Central memory CD8-positive, alpha-beta T cell (primary cell): Measurements from ENCODE around the gene RAD54L.
A peak's percentile ranks its signal among the peaks of the same experiment; 100 is the strongest.
"Not testable (repeated sequence)": the region's sequence is repeated elsewhere in the genome, so short reads cannot be mapped to it uniquely, and the experiment has no call there.

ENCODE experiments used
- ATAC-seq: fragments of 150-1000 bp; cut with Tn5 transposase; replicated peaks from 2 replicates; pipeline ENCODE4 v1.10.0; 2022; ENCODE audit warnings: mild to moderate bottlenecking, moderate FRiP score, moderate number of reproducible peaks; ENCODE audit not compliant: poor library complexity, severe bottlenecking; ENCODE audit errors: extremely low read depth
- DNase-seq, 2 donors: peaks; one replicate each; pipeline ENCODE4 v3.0.0; 2021; ENCODE audit warnings: low spot score in 2 of 2
- H3K27ac Mint-ChIP-seq: one replicate; pipeline ENCODE4 v1.8.0; 2022; ENCODE audit warnings: low read depth, mild to moderate bottlenecking, moderate library complexity, mixed read lengths
- H3K27me3 Mint-ChIP-seq: one replicate; pipeline ENCODE4 v1.8.0; 2022; ENCODE audit warnings: mixed read lengths
- H3K36me3 Mint-ChIP-seq: one replicate; pipeline ENCODE4 v1.8.0; 2022; ENCODE audit warnings: mild to moderate bottlenecking, moderate library complexity, mixed read lengths; ENCODE audit not compliant: insufficient read depth
- H3K4me1 Mint-ChIP-seq: one replicate; pipeline ENCODE4 v1.8.0; 2022; ENCODE audit warnings: mixed read lengths
- H3K4me3 Mint-ChIP-seq: one replicate; pipeline ENCODE4 v1.8.0; 2022; ENCODE audit warnings: mild to moderate bottlenecking, moderate library complexity, mixed read lengths
- H3K9me3 Mint-ChIP-seq: one replicate; pipeline ENCODE4 v1.8.0; 2022; ENCODE audit warnings: mixed read lengths

Gene RAD54L

DNA sequence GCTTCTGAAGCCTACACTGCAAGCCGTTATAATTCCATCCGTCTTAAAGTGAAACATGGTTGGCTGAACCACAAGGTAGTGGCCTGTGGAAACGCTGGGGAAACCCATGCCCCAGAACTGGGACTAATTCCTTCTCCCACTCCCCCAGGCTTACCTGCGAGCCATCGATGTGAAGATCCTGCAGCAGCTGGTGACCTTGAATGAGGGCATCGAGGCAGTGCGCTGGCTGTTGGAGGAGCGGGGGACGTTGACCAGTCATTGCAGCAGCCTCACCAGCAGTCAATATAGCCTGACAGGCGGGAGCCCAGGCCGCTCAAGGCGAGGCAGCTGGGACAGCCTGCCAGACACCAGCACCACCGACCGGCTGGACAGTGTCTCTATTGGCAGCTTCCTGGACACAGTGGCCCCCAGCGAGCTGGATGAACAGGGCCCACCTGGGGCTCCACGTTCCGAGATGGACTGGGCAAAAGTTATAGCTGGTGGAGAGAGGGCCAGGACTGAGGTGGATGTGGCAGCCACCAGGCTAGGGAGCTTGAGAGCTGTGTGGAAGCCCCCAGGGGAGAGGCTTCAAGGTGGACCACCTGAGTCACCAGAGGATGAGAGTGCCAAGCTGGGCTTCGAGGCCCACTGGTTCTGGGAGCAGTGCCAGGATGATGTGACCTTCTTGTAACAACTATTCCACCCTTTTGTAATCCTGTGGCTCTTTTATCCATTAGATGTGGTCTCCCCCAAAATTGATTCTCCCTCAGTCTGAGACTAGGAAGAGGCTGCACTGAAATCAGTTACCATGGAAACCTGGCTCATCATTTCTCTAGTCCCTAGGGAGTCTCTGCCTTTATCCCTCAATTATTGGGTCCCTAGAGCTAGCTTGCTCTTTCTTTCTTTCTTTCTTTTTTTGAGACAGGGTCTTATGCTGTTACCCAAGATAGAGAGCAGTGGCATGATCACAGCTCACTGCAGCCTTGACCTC, 27.7 kb upstream of the RAD54L start:
- Mint-ChIP-seq H3K4me1 (peaks cover 6% of the 10 kb centered on the region), H3K9me3 (no peaks in the 10 kb centered on the region), H3K36me3 (no peaks in the 10 kb centered on the region), H3K27ac (no peak overlapping the region), H3K4me3 (no peak overlapping the region), H3K27me3 (no peaks in the 10 kb centered on the region)
- ATAC-seq (no peak), DNase-seq (no peak)

DNA sequence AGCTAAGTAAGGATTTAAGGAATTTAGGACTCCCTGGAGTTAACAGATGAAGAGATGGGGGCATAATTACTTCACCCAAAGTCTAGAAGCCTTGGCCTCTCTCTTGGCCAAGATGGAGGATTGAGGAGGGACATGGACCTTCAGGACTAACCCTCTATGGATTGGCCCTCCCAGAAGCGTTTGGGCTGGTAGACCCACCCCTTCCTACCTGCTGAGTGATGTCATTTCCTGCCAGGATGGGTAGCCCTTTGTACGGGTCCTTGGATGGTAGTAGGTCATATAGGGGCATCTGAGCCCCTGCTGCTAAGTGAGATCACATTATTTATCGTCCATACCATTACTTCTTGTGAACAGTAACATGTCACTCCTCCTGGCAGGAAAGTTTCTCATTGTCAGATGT, 26.8 kb upstream of the RAD54L start:
- H3K27ac Mint-ChIP-seq = no peak overlapping the region
- ATAC-seq (no peak), DNase-seq (no peak)
- no peaks in the 10 kb centered on the region for H3K36me3 Mint-ChIP-seq
- H3K9me3 Mint-ChIP-seq = no peaks in the 10 kb centered on the region
- no peak overlapping the region for H3K4me3 Mint-ChIP-seq
- H3K27me3 Mint-ChIP-seq = no peaks in the 10 kb centered on the region
- H3K4me1 Mint-ChIP-seq = peaks cover 6% of the 10 kb centered on the region

DNA sequence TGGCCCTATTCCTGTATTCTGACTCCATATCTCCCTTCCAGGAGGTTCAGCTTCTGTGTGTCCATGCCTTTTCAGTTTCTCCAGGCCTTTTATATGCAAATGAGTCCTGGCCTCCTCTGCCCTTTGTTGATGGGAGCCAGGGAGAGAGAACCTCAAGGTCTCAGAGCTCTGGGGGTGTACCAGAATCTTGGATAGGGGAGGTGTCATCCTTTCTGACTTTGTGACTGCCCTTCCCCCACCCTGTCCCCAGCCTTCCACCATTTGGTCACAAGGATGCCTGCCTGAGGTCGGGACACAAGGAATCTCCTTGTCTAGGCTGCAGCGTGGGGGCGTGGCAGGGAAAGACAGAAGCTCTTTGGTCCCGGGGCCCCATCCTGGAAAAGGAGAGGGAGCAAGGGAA, 25.8 kb upstream of the RAD54L start:
- Mint-ChIP-seq H3K27ac (peak overlapping the region; percentile 29), H3K4me3 (no peak overlapping the region), H3K4me1 (peaks cover 6% of the 10 kb centered on the region), H3K9me3 (no peaks in the 10 kb centered on the region), H3K36me3 (no peaks in the 10 kb centered on the region), H3K27me3 (no peaks in the 10 kb centered on the region)
- DNase-seq = no peak
- no peak for ATAC-seq

DNA sequence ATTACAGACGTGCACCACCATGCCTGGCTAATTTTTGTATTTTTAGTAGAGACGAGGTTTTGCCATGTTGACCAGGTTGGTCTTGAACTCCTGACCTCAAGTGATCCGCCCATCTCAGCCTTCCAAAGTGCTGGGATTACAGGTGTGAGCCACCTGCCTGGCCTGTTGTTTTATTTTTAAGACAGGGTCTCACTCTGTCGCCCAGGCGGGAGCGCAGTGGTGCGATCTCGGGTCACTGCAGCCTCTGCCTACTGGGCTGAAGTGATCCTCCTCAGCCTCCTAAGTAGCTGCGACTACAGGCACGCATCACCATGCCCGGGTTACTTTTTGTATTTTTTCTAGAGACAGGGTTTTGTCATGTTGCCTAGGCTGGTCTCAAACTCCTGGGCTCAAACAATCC, 24.5 kb upstream of the RAD54L start:
- H3K9me3 Mint-ChIP-seq, DNase-seq, H3K4me3 Mint-ChIP-seq, H3K36me3 Mint-ChIP-seq, H3K27ac Mint-ChIP-seq, H3K27me3 Mint-ChIP-seq, ATAC-seq, H3K4me1 Mint-ChIP-seq: not testable (repeated sequence)

DNA sequence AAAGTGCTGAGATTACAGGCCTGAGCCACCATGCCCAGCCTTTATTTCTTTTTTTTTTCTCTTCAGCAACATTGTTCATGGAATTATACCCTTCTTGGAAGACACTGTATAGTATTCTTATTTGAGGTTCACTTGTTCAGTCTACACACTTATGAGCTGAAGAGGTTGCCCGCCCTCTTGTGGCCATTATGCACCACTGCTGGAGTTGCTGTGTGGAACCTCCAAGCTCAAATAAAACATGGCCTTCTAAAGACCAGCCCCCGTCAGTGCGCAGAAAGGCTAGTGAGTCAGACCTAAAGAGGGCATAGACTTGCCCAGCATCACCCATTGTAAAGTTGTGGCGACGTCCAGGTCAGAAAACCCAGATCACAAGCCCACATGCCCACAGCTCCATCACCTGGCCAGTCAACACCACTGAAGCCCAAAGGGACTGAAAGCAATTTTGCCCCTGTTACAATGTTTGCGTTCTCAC, 24.1 kb upstream of the RAD54L start:
- H3K4me1 Mint-ChIP-seq = peaks cover 6% of the 10 kb centered on the region
- no peak overlapping the region for H3K27ac Mint-ChIP-seq
- no peaks in the 10 kb centered on the region for H3K27me3 Mint-ChIP-seq
- ATAC-seq = peak; percentile 90
- no peak overlapping the region for H3K4me3 Mint-ChIP-seq
- no peaks in the 10 kb centered on the region for H3K9me3 Mint-ChIP-seq
- peak; percentile 34 for DNase-seq
- no peaks in the 10 kb centered on the region for H3K36me3 Mint-ChIP-seq

DNA sequence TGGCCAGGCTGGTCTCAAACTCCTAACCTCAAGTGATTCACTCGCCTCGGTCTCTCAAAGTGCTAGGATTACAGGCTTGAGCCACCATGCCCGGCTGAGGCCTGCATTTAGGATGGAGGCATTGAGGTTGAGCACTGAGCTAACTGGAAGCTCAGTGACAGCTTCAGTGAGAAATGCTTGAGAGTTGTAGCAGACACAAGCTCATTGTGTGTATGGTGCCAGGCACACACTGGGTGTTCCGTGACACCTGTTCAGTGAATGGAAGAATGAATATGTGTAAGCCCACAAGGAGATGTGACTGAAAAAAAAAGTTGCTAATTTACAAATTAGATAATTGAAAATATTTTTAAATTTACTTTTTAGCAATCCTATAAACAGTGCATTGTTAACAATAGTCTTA, 22.6 kb upstream of the RAD54L start:
- DNase-seq (no peak), ATAC-seq (no peak)
- Mint-ChIP-seq H3K27ac (no peak overlapping the region), H3K36me3 (no peaks in the 10 kb centered on the region), H3K9me3 (no peaks in the 10 kb centered on the region), H3K4me1 (peaks cover 6% of the 10 kb centered on the region), H3K27me3 (no peaks in the 10 kb centered on the region), H3K4me3 (no peak overlapping the region)

DNA sequence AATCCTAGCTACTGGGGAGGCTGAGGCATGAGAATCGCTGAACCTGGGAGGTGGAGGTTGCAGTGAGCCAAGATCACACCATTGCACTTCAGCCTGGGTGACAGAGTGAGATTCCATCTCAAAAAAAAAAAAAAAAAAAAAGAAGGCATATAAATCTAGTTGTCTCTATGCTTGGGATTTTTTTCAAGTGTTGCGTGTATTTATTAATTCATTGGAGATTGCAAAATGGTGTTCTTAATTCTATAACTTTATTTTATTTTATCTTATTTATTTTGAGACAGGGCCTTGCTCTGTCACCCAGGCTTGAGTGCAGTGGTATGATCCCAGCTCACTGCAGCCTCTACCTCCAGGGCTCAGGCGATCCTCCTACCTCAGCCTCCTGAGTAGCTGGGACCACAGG, 16.3 kb upstream of the RAD54L start:
- not testable (repeated sequence) for ATAC-seq, H3K27ac Mint-ChIP-seq

GRCh38 chr1:46236882-46237281, 10.7 kb upstream of the RAD54L start:
- Mint-ChIP-seq H3K9me3 (no peaks in the 10 kb centered on the region), H3K36me3 (no peaks in the 10 kb centered on the region), H3K4me1 (no peaks in the 10 kb centered on the region), H3K27ac (no peak overlapping the region), H3K4me3 (no peak overlapping the region), H3K27me3 (no peaks in the 10 kb centered on the region)
- ATAC-seq (no peak), DNase-seq (no peak)

More for the DNA sequence above, 16.3 kb upstream of the RAD54L start:
- H3K36me3 Mint-ChIP-seq, H3K4me1 Mint-ChIP-seq, H3K4me3 Mint-ChIP-seq, DNase-seq, H3K9me3 Mint-ChIP-seq, H3K27me3 Mint-ChIP-seq: not testable (repeated sequence)

DNA sequence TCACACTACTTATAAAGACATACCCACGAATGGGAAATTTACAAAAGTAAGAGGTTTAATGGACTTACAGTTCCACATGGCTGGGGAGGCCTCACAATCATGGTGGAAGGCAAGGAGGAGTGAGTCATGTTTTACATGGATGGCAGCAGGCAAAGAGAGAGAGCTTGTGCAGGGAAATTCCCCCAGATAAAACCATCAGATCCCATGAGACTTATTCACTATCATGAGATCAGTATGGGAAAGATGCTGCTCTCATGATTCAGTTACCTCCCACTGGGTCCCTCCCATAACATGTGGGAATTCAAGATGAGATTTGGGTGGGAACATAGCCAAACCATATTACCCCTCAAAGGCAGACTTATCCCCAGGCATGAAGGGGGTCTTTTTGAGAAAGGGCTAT, 8.7 kb upstream of the RAD54L start:
- not testable (repeated sequence) for H3K9me3 Mint-ChIP-seq, ATAC-seq, H3K27me3 Mint-ChIP-seq, H3K4me3 Mint-ChIP-seq, DNase-seq, H3K36me3 Mint-ChIP-seq, H3K27ac Mint-ChIP-seq, H3K4me1 Mint-ChIP-seq

- not testable (repeated sequence) for DNase-seq, H3K4me1 Mint-ChIP-seq, H3K9me3 Mint-ChIP-seq, H3K36me3 Mint-ChIP-seq, ATAC-seq, H3K27me3 Mint-ChIP-seq, H3K4me3 Mint-ChIP-seq, H3K27ac Mint-ChIP-seq
These were observed 5.8 kb upstream of the RAD54L start for GRCh38 chr1:46241733-46242132.

- Mint-ChIP-seq H3K4me1 (peaks cover 16% of the 10 kb centered on the region), H3K27ac (no peak overlapping the region), H3K9me3 (no peaks in the 10 kb centered on the region), H3K4me3 (no peak overlapping the region), H3K36me3 (peaks cover under 1% of the 10 kb centered on the region), H3K27me3 (no peaks in the 10 kb centered on the region)
- DNase-seq (no peak), ATAC-seq (no peak)
These were observed 4.6 kb upstream of the RAD54L start for GRCh38 chr1:46242918-46243317.

- H3K4me3 Mint-ChIP-seq, H3K27ac Mint-ChIP-seq, DNase-seq, H3K27me3 Mint-ChIP-seq, H3K9me3 Mint-ChIP-seq, ATAC-seq, H3K36me3 Mint-ChIP-seq: not testable (repeated sequence)
- peaks cover 21% of the 10 kb centered on the region for H3K4me1 Mint-ChIP-seq
These were observed 3.7 kb upstream of the RAD54L start for GRCh38 chr1:46243831-46244230.

DNA sequence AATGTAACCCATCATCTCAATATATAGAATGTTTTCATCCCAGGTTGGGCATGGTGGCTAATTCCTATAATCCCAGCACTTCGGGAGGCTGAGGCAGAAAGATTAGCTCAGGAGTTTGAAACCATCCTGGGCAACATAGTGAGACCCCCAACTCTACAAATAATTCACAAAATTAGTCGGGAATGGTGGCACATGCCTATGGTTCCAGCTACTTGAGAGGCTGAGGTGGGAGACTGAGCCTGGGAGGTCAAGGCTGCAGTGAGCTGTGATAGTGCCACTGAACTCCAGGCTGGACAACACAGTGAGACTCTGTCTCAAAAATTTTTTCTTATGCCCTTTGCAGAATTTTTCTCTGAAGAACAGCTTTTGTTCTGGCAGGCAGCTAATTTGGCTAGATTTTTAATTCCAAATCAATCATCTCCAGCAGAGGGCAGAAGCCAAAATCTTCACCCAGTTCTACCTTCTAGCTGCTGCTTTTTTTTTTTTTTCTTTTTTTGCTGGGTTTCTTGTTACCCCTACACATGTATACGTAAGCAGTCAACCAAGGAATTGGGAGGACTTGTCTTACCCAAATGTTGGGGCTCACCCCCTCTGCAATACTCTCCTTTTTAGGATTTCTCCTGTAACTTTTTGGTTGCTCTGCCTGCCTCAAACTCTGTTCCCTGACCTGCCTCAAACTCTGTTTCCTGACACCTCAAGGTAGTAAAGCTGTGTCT, 2.7 kb upstream of the RAD54L start:
- DNase-seq (no peak), ATAC-seq (no peak)
- Mint-ChIP-seq H3K4me3 (no peak overlapping the region), H3K4me1 (peaks cover 21% of the 10 kb centered on the region), H3K9me3 (no peaks in the 10 kb centered on the region), H3K27ac (no peak overlapping the region), H3K36me3 (peaks cover 4% of the 10 kb centered on the region), H3K27me3 (no peaks in the 10 kb centered on the region)
